HEK293 (cell line): ENCODE data around the gene PYY.
A peak's percentile ranks its signal among the peaks of the same experiment; 100 is the strongest.

Source experiments
- CTCF ChIA-PET: fragments of 350-600 bp; formaldehyde crosslinking; extraction: SDS; loops from one replicate; lab custom pipeline; 2021; ENCODE audit warnings: antibody characterized with exemption; lab: Yijun Ruan, JAX
- POLR2A ChIA-PET: fragments of 300-600 bp; formaldehyde crosslinking; extraction: SDS; loops from one replicate; lab custom pipeline; 2020; ENCODE audit warnings: antibody characterized with exemption, inconsistent platforms; lab: Yijun Ruan, JAX
- H3K27ac ChIP-seq: fragments of 200-500 bp; sonication (Bioruptor generic); 2 replicates; pipeline ENCODE4 v1.5.1; 2014; ENCODE audit warnings: low read depth, low read length, control low read depth, inconsistent platforms; ENCODE audit errors: extremely low read depth
- H3K36me3 ChIP-seq, 2 experiments: fragments of 200-500 bp in 1 of 2; sonication (Bioruptor generic) in 1 of 2; 1 replicate in 1 of 2; 2 replicates in 1 of 2; pipeline ENCODE4 v1.5.1; 2014 to 2017; ENCODE audit warnings: inconsistent platforms in 2 of 2, low read length in 2 of 2; ENCODE audit not compliant: control insufficient read depth in 2 of 2, insufficient read depth in 1 of 2
- H3K4me1 ChIP-seq: fragments of 200-500 bp; sonication (Bioruptor generic); 2 replicates; pipeline ENCODE4 v1.5.1; 2014; ENCODE audit warnings: mild to moderate bottlenecking, low read length, inconsistent platforms; ENCODE audit not compliant: control insufficient read depth, insufficient read depth
- H3K4me3 ChIP-seq: 2 replicates; pipeline ENCODE4 v1.5.1; 2011; ENCODE audit warnings: low read depth, mild to moderate bottlenecking, control low read depth, low read length, moderate library complexity
- H3K9me3 ChIP-seq: fragments of 200-500 bp; sonication (Bioruptor generic); 2 replicates; pipeline ENCODE4 v1.5.1; 2014; ENCODE audit warnings: low read depth, low read length, inconsistent platforms; ENCODE audit not compliant: control insufficient read depth, insufficient read depth
- BCL11A ChIP-seq: fragments of 450-650 bp; formaldehyde crosslinking; IDR thresholded peaks from 2 replicates; pipeline ENCODE4 v1.5.1; 2016; ENCODE audit warnings: low read depth, missing biosample characterization, missing genetic modification characterization
- GFI1B ChIP-seq: fragments of 450-650 bp; formaldehyde crosslinking; IDR thresholded peaks from 2 replicates; pipeline ENCODE4 v1.5.1; 2016; ENCODE audit warnings: missing biosample characterization, missing genetic modification characterization
- INSM2 ChIP-seq: fragments of 450-650 bp; formaldehyde crosslinking; IDR thresholded peaks from 2 replicates; pipeline ENCODE4 v1.5.1; 2016; ENCODE audit warnings: missing biosample characterization, missing genetic modification characterization
- MEIS1 ChIP-seq: sonication (generic); formaldehyde crosslinking; IDR thresholded peaks from 2 replicates; pipeline ENCODE4 v1.8.1; 2022; ENCODE audit warnings: missing genetic modification reagents, mild to moderate bottlenecking, borderline replicate concordance
- MYNN ChIP-seq: fragments of 450-650 bp; formaldehyde crosslinking; IDR thresholded peaks from 2 replicates; pipeline ENCODE4 v1.5.1; 2016; ENCODE audit warnings: missing biosample characterization, missing genetic modification characterization, borderline replicate concordance
- OVOL3 ChIP-seq: fragments of 450-650 bp; formaldehyde crosslinking; IDR thresholded peaks from 2 replicates; pipeline ENCODE4 v1.5.1; 2016; ENCODE audit warnings: missing biosample characterization, missing genetic modification characterization
- SP7 ChIP-seq: fragments of 450-650 bp; formaldehyde crosslinking; IDR thresholded peaks from 2 replicates; pipeline ENCODE4 v1.5.1; 2016; ENCODE audit warnings: missing biosample characterization, missing genetic modification characterization
- ZEB2 ChIP-seq: fragments of 450-650 bp; formaldehyde crosslinking; IDR thresholded peaks from 2 replicates; pipeline ENCODE4 v1.5.1; 2016; ENCODE audit warnings: missing biosample characterization, missing genetic modification characterization
- ZFHX2 ChIP-seq: fragments of 450-650 bp; formaldehyde crosslinking; conservative IDR thresholded peaks from 2 replicates; pipeline ENCODE4 v1.5.1; 2016; ENCODE audit warnings: missing biosample characterization, missing genetic modification characterization
- ZFP69B ChIP-seq: fragments of 450-650 bp; formaldehyde crosslinking; IDR thresholded peaks from 2 replicates; pipeline ENCODE4 v1.5.1; 2016; ENCODE audit warnings: missing biosample characterization, missing genetic modification characterization
- ZNF184 ChIP-seq: fragments of 450-650 bp; IDR thresholded peaks from 2 replicates; pipeline ENCODE4 v1.5.1; 2018; ENCODE audit warnings: missing biosample characterization, mild to moderate bottlenecking, missing genetic modification characterization
- ZNF19 ChIP-seq: fragments of 450-650 bp; formaldehyde crosslinking; IDR thresholded peaks from 2 replicates; pipeline ENCODE4; 2016; ENCODE audit warnings: missing biosample characterization, missing genetic modification characterization, low read depth
- ZNF324 ChIP-seq: fragments of 450-650 bp; formaldehyde crosslinking; IDR thresholded peaks from 2 replicates; pipeline ENCODE4 v1.5.1; 2016; ENCODE audit warnings: missing biosample characterization, missing genetic modification characterization
- ZNF335 ChIP-seq: fragments of 450-650 bp; formaldehyde crosslinking; conservative IDR thresholded peaks from 2 replicates; pipeline ENCODE4 v1.5.1; 2016; ENCODE audit warnings: missing biosample characterization, missing genetic modification characterization
- ZNF404 ChIP-seq: fragments of 450-650 bp; formaldehyde crosslinking; IDR thresholded peaks from 2 replicates; pipeline ENCODE4 v1.5.1; 2017; ENCODE audit warnings: missing biosample characterization, missing genetic modification characterization
- ZNF473 ChIP-seq: fragments of 450-650 bp; formaldehyde crosslinking; IDR thresholded peaks from 2 replicates; pipeline ENCODE4 v1.5.1; 2017; ENCODE audit warnings: missing biosample characterization, missing genetic modification characterization
- ZNF488 ChIP-seq: fragments of 450-650 bp; formaldehyde crosslinking; IDR thresholded peaks from 2 replicates; pipeline ENCODE4 v1.5.1; 2016; ENCODE audit warnings: missing biosample characterization, missing genetic modification characterization
- ZNF513 ChIP-seq: fragments of 450-650 bp; IDR thresholded peaks from 2 replicates; pipeline ENCODE4 v1.5.1; 2018; ENCODE audit warnings: missing biosample characterization, missing genetic modification characterization
- ZNF518A ChIP-seq: fragments of 450-650 bp; formaldehyde crosslinking; conservative IDR thresholded peaks from 2 replicates; pipeline ENCODE4 v1.5.1; 2016; ENCODE audit warnings: low read depth, missing biosample characterization, missing genetic modification characterization
- ZNF529 ChIP-seq: fragments of 450-650 bp; formaldehyde crosslinking; IDR thresholded peaks from 2 replicates; pipeline ENCODE4 v1.5.1; 2017; ENCODE audit warnings: missing genetic modification characterization, missing biosample characterization; ENCODE audit not compliant: insufficient replicate concordance
- ZNF555 ChIP-seq: fragments of 450-650 bp; formaldehyde crosslinking; conservative IDR thresholded peaks from 2 replicates; pipeline ENCODE4 v1.5.1; 2017; ENCODE audit warnings: missing biosample characterization, mild to moderate bottlenecking, missing genetic modification characterization, inconsistent platforms
- ZNF558 ChIP-seq: fragments of 450-650 bp; formaldehyde crosslinking; IDR thresholded peaks from 2 replicates; pipeline ENCODE4 v1.5.1; 2016; ENCODE audit warnings: missing biosample characterization, missing genetic modification characterization
- ZNF768 ChIP-seq: fragments of 450-650 bp; formaldehyde crosslinking; IDR thresholded peaks from 2 replicates; pipeline ENCODE4 v1.5.1; 2018; ENCODE audit warnings: missing biosample characterization, mild to moderate bottlenecking, missing genetic modification characterization
- ZNF830 ChIP-seq: fragments of 450-650 bp; IDR thresholded peaks from 2 replicates; pipeline ENCODE4 v1.5.0; 2018; ENCODE audit warnings: missing biosample characterization, missing genetic modification characterization, low read depth, mild to moderate bottlenecking, moderate library complexity
- ZNF837 ChIP-seq: fragments of 450-650 bp; formaldehyde crosslinking; IDR thresholded peaks from 2 replicates; pipeline ENCODE4 v1.5.1; 2016; ENCODE audit warnings: missing biosample characterization, missing genetic modification characterization
- TF ChIP-seq, protein P1 (sequence below): fragments of 450-650 bp; formaldehyde crosslinking; IDR thresholded peaks from 2 replicates; pipeline ENCODE4 v1.5.1; 2016; ENCODE audit warnings: missing biosample characterization, missing genetic modification characterization

PYY gene

DNA sequence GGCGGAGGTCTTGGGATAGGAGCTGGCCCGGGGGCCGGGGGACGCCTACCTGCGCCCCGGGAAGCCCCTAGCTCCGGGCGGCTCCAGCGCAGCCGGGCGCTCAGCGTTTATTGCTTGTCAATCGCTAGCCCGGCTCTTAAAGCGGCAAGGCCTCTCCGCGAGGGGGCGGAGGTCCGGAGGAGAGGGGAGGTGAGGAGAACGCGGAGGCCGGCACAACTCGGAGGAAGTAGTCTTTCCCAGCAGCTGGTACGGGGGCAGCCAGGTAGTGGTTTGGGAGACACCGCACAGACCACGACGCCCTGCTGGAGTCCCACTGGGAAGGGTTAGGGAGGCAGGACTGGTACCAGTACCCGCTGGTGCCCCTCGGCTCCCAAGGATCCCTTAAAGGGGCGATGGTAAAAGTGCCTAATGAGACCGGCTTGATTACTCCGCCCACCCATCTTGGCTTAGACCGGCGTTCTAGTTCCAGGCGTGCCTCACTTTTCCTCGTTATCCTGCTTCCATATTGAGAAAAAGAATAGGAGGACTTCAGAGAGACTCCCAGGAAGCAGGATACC, 46.2 kb downstream of the PYY start, which contains the start of gene MPP2:
Gene MPP2 (minus strand): TSS at position 112 of the 557 bp plus-strand sequence. CDS start 3,076 bp downstream, outside the sequence.
- H3K27ac ChIP-seq = peak within 1 kb of the TSS; percentile 51; the same call in 1 of the 2 replicates
- no peaks in the 10 kb centered on the region for H3K36me3 ChIP-seq
- H3K4me1 ChIP-seq = peaks cover 12% of the 10 kb centered on the region; the same call in 1 of the 2 replicates
- ChIA-PET POLR2A (interaction anchor here (1.2 kb wide), 2 partner anchors 9 to 18 kb away, joined by 3 to 4 read pairs; no protein-coding TSS in a partner anchor), CTCF (interaction anchor here (0.6 to 5.6 kb wide), 17 partner anchors 13 to 208 kb away, joined by 3 to 50 read pairs (median 5); partner anchors contain the start of gene PPY)
- peak within 1 kb of the TSS; percentile 47 for H3K4me3 ChIP-seq
- no peaks in the 10 kb centered on the region for H3K9me3 ChIP-seq
- TF ChIP-seq MYNN (tag by site-specific recombination) (peak; percentile 19; the same call in 1 of the 2 replicates), ZNF555 (tag by site-specific recombination) (no peak), GFI1B (no peak), ZFHX2 (tag by site-specific recombination) (peak; percentile 90), ZNF324 (tag by site-specific recombination) (no peak), ZNF19 (no peak), ZNF837 (tag by site-specific recombination) (no peak), ZEB2 (tag by site-specific recombination) (peak; percentile 34; the same call in 1 of the 2 replicates), ZNF488 (tag by site-specific recombination) (no peak), ZNF335 (tag by site-specific recombination) (peak; percentile 74), ZNF830 (no peak), BCL11A (tag by site-specific recombination) (no peak; the same call in 1 of the 2 replicates), OVOL3 (tag by site-specific recombination) (no peak), INSM2 (tag by site-specific recombination) (0 out of 2 replicates have a peak, but pooled peaks have one; percentile 9), ZNF558 (tag by site-specific recombination) (no peak), ZFP69B (tag by site-specific recombination) (peak; percentile 100), ZNF404 (tag by site-specific recombination) (no peak), ZNF473 (no peak), ZNF518A (tag by site-specific recombination) (no peak), ZNF768 (no peak), ZNF513 (tag by site-specific recombination) (no peak), ZNF529 (tag by site-specific recombination) (no peak), ZNF184 (tag by site-specific recombination) (no peak), MEIS1 (CRISPR knock-in tag) (peak; percentile 98), SP7 (tag by site-specific recombination) (peak; percentile 39; the same call in 1 of the 2 replicates)
- TF ChIP-seq, protein P1, sequence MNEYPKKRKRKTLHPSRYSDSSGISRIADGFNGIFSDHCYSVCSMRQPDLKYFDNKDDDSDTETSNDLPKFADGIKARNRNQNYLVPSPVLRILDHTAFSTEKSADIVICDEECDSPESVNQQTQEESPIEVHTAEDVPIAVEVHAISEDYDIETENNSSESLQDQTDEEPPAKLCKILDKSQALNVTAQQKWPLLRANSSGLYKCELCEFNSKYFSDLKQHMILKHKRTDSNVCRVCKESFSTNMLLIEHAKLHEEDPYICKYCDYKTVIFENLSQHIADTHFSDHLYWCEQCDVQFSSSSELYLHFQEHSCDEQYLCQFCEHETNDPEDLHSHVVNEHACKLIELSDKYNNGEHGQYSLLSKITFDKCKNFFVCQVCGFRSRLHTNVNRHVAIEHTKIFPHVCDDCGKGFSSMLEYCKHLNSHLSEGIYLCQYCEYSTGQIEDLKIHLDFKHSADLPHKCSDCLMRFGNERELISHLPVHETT (tag by site-specific recombination) = no peak
